ENCODE data around the gene PPFIBP1.

DNA sequence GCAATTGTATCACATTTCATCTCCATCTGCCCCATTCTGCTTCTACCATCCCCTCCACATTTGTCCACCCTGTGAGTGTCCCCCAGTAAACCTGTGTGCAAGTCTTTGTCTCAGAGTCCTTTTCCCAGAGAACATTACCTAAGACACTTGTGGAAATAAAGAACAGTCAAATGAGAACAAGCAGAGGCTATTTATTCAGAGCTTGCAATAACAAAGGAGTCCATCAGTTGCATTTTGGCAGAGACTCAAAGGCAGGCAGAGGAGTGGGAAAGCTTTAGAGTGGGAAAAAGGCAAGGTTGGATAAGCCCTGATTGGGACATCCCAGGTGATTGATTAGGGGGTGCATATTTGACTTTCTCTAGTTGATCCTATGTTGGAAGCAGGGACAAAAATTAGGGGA, 18.2 kb upstream of the PPFIBP1 start:
- TF ChIP-seq POLR2A (IDR thresholded peaks at IDR 0.05) = no peak
- TF ChIP-seq CTCF (IDR thresholded peaks at IDR 0.05) = no peak
- TF ChIP-seq POLR2AphosphoS5 (IDR thresholded peaks at IDR 0.05) = no peak
- no peak for TF ChIP-seq EP300 (IDR thresholded peaks at IDR 0.05; ENCODE audit: low read depth)
